GM19043 (cell line): ENCODE measurements around the gene ARSJ.

Experiments
- ATAC-seq: cut with Tn5 transposase; IDR thresholded peaks from one replicate; pipeline ENCODE4 v1.9.1; 2021; ENCODE audit warnings: low read depth; ENCODE audit not compliant: unreplicated experiment

The ARSJ gene

DNA sequence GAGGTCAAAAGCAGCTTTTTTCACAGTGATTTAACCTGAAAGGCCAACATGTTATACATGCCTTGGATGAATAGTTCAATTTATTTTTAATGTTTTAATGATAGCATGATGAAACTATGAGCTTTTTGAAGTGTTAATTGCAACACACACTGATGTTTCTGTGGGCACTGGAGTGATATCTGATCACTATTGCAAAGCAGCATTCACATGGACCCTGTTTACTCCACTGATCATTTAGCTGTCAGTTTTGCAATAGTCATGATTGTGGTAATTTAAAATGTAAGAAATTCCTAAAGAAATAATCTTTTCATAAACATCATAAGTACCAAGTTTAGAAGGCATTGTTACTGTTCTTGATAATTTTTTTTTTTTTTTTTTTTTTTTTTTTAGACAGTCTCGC, 74.1 kb downstream of the ARSJ start:
- no peak for ATAC-seq

DNA sequence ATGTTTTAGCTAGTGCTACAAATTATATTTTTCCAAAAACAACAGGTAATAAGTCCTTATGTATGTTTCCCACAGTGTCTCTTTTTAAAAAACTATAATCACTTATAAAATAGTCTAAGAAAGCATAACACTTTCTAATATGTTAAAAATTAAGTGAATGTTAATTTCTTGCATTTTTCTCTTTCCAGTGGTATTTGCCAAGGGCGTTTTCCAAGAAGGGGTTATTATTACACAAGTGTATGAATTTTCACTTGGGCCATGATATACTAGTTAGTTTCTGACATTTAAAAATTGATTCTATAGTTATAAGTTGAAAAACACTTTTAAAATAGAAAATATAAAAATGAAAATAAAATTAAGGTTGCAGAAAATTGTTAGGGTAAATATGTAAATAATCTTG, 74.6 kb downstream of the ARSJ start:
- no peak for ATAC-seq

DNA sequence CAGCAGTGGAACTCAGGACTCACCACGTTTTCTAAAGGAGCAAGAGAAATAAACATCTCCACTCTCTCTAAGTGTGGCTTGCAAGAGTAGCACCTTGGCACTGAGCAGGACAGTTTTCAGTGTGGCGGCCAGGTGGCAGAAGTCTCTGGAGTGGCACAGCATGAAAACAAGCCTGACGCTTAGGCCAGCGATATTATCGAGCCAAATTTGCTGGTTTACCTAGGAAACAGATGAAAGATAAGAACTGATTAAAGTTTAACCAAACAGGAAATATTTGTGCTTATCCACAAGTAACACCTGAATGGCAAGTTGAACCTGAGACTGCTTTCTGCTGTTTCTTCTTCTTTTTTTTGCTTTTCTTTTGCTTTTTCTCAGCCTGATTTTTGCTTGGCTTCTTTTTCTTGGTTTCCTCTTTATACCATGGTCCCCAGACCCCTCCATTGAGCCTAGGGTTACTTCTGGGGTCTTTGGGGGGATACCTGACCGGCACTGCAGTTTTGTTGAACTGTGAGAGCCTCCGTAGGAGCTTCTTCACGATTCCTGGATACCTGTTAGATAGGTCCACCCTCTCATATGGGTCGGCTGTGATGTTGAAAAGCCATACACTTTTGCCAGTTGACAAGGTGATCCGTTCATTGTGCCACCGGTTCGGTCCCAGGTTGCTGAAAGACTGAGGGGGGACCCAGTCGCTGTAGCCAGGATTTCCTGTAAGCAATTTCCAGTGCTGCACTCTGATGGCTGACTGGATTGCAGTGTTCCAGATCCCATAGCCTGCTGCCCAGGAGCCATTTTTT, 77.3 kb downstream of the ARSJ start:
- ATAC-seq = peak; percentile 50

DNA sequence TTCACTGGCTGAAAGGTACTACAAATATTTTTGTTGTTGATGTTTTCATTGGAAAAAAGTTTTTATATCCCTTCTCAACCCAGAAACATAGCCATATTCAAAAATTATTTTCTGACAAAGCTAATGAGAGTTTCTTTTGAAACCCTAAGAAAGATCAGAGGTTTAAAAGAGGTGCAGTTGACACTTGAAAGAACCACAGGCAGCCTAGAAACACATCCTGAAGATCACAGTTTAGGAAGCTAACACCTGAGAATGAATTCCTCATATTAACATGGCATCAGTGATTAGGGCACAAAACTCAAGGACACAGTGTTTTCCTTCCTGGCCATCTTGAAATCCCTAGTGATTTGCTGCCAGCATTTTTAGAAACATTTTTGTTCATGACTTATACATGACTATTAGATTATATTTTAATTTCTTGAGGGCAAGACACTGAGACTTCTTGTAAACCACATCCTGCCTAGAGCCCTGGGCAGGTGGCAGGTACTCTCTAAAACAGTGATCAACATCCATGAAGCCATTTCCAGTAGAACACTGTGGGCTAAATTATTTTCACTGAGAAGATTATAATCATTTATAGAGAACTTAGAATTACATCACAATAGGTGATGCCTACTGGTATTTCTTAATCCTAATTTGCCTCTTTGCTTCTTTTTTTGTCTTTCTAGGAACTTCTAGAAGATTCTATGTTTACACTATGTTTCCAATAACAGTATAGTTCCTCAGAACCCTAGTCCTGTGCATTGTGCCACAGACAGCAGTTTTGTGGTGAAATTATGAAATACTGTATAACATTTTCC, 80.0 kb downstream of the ARSJ start:
- ATAC-seq = peak; percentile 91

DNA sequence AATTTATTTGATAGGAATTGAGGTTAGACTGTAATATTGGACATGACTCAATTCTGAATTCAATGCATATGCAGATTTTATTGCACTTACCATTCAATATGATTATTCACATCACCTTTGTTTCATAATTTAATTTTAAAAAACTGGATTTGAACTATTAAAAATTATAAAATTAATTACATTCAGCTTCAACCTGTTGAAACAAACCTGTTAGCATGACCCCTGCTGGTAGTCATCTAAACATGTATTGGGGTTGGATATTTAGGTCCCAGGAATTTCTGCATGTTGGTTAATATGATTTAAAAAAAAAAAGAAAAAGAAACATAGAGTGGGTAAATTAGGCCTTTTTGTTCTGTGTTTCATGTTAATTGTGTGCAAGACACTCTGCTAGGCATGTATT, 85.9 kb downstream of the ARSJ start:
- ATAC-seq = no peak

DNA sequence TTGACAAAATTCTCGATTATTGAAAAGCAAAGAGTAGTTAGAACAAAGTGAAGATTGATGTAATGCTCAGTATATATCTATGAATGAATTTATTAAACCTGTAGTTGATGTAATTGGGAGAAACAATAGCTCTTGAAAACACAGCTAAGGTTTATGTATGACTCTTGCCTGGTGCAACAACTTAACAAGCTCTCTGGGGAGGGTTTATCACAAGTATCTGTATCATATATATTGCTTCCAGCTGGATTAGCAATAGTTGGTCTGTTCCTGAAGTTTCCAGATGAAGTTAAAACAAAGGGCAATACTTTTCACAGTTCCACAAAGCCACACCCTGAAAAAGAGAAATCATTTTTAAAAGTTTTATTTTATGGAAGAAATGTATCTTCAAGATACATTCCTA, 91.4 kb downstream of the ARSJ start:
- no peak for ATAC-seq

DNA sequence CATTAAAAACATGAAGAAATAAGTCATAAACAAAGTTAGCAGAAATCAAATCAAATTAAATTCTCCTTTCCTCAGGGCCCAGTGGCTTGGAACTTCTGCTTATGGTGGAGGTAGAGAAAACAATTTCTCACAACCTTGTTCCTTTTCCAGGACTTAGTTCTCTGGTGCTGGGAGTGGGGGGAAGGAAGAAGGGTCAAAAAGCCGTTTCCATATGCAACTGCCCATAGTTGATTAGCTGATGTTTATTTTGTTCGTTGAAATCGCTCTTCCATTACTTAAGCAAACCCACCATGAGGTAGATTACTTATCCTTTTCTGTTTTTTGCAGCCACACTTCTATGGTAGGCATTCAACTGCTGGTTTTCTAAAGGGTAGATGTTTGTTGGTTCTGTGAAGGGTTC, 94.2 kb downstream of the ARSJ start:
- no peak for ATAC-seq

DNA sequence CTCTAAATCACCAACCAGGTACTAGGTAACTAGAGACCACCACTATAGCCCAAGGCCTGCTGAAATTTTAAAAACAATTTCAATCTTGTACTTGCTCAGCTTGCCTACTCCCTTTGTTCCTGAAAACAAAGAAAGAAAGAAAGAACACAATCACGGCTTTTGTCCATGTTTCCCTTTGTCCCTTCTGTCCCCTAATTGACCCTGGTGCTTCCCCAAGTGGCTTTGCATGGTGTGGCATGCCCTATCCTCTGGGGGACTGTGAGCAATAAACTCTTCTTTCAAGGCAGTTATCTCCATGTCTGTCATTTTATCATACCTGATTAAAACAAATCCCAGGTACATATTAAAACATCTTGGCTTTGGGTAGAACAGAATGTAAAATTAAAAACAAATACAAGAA, 94.8 kb downstream of the ARSJ start:
- no peak for ATAC-seq

DNA sequence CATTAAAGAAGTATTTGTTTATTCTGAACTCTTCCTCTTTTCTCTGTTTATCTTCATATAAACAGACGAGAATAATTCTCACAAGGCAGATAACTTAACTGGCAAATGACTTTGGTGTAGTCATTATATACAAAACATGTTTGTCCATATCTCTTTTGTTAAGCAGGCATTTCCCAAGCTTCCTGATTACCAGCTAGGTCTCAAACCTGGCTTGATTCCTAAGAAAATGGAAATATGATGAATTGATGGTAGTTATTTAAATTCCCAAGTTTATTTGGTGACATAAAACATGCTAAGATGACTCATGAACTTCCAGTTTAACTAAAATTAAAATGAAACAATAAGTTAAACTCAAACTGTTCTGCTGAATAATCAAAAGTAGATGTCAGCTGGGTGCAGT, 96.8 kb downstream of the ARSJ start:
- ATAC-seq = no peak

DNA sequence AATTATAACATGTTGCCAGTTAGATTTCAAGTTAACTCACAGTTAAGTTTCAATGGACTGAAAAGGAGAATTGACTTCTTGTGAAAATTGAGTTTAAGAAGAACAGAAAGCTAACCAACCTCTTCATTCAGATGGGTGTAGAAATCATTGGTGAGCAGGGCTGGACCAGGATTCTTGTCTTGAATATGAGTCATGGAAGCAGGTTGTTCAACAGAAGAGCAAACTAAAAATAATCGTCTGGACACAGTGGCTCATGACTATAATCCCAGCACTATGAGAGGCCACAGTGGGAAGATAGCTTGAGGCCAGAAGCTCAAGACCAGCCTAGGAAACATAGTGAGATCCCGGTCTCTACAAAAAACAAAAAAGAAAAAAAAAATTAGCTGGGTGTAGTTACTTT, 98.2 kb downstream of the ARSJ start:
- no peak for ATAC-seq

DNA sequence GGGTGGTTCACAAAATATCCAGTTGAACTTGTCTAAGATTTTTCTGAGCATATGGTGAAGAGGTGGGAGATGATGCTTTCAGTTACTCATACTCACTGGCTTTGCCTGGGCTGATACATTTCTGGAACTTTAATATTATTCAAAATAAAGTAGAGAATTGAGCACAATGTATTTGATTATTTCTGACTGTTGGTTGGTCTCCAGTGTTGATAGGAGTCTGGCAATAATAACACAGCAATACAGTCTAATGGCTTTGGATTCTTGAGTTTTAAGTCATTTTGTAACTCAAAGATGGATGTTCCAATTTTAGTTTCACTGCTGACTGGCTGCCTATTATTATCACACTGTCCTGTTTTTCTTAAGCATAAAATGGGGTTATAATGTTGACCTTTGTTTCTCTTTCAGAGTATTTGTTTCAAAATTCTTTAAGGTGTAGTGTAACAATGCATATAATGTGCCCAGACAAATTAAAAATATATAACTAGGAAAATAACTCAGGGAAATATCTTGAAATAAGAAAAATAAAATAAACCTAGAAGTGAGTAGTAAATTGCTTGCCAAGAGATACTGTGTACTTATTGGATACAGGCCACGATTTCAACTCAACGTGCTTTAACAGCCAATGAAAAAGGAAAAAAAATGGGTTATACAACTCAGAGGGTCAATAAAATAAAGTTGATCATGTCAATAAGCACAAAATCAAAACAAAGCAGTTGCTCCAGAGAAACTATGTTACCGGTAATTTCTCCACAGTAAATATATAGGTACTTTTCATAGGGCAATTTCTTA, 99.0 kb downstream of the ARSJ start:
- ATAC-seq = no peak

DNA sequence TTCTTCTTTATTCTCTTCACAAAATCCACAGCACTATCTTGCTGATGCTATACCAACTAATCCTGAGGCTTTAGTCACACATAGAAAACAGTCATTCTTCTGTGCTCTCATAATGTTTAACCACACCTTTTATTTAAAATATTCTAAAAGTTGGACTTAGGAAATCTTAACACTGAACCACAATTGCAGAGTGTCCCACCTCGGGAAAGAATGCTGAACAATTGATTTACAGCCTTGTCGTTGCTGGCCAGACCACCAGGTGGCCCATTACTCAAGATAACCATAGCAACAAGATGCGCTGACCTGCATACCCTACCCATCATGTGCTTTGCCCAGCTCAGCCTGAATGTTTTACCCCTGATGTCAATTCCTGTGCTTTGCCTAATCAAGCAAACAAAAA, 100.8 kb downstream of the ARSJ start:
- no peak for ATAC-seq

DNA sequence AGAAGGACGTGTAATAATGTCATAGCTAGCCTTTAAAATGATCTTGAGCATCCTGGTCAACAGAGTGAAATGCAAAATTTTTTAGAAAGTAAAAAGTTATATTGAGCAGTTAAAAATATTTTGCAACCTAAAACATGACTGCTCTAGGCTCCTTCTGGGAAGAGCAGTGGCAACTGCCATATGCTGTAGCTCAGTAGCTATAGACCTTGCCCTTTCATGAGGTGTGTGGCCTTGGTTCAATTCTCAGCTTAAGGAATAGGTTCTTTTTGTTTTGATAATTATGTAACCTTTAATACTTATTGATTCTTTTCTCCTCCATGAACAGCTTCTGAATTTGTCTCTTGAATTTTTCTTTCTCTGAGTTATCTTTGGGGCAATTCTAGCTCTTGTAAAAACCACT, 105.0 kb downstream of the ARSJ start:
- ATAC-seq = no peak

DNA sequence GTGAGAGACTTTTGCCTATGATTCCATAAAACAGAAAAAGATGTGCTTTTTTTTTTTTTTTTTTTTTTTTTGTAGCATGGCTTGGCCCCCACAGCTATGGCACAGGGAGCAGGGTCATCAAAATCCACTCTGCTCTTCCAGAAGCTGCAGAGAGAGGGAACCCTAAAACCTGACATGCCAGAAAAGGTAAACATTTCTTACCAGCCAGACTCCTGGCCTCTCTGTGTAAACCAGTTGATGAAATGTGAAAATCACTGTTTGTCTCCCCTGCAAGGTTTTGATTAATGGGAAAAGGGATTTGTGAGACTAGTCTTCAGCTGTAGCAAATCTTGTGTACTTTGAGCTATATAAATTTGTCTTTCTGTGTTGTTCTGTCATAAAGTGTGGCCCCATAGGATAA, 105.9 kb downstream of the ARSJ start:
- no peak for ATAC-seq

DNA sequence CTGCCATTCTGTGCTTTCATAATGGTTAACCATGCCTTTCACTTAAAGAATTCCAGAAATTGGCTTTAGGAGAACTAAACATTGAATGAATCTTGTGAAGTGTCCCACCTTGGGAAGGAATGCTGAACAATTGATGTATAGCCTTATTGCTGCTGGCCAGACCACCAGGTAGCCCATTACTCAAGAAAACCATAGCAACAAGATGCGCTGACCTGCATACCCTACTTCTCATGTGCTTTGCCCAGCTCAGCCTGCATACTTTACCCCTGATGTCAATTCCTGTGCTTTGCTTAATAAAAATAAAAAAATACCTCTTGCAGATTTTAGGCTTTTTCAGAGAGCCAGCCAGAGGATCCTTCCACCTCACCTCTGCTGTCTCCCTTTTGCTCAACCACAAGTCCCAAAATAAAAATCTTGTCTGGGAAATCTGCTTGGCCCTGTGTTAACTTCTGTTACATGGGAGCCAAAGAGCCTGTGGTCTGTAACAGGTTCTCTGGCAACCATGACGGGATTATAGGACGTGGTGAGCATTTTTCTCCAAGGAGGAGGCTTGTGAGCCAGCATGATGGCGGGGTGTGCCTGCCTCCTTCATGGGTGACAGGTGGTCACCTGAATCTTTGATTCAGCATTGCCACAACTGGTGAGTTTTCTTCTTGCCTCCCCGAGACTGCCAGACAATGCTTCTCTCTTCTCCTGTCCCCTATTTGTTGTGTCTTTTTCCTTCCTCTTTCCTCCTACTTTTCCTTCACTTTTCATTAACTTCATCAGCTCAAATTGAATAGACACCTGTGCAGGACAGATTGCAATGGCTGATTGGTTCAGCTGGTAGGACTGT, 106.8 kb downstream of the ARSJ start:
- ATAC-seq = no peak

DNA sequence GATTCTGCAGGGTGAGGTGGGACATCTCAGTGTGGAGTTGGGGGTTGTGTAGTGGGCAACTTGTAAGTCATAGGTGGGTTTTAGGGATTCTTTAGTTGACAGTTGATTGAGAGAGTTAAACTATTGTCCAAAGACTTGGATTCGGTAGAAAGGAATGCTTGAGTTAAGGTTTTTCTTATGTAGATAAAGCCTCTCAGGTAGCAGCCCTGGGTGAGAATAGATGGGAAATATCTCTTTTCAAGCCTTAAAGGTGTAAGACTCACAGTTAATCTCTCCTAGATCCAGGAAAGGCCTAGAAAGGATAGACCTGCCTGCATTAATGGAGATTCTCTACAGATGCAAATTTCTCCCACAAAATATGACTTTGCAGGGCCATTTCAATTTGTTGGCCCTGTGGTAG, 108.4 kb downstream of the ARSJ start:
- ATAC-seq = no peak

DNA sequence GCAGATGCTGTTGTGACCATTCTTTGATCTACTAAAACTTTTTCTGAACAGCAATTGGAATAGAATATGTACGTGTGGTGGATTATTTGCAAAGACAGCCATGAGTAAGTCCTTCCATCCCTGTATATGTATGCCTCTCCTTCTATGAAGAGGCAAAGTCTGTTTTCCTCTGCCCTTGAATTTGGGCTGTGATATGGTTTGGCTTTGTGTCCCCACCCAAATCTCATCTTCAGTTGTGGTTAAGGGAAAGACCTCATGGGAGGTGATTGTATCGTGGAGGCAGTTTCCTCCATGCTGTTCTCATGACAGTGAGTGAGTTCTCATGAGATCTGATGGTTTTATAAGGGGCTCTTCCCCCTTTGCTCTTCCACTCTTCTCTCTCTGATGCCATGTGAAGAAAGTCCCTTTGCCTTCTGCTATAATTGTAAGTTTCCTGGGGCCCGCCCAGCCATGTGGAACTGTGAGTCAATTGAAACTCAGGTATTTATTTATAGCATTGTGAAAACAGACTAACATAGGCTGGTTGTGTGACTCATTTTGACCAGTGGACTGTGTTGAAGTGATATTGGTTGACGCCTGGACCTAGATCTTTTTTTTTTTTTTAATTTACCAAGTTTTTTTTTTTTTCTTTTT, 109.6 kb downstream of the ARSJ start:
- ATAC-seq = peak; percentile 93

DNA sequence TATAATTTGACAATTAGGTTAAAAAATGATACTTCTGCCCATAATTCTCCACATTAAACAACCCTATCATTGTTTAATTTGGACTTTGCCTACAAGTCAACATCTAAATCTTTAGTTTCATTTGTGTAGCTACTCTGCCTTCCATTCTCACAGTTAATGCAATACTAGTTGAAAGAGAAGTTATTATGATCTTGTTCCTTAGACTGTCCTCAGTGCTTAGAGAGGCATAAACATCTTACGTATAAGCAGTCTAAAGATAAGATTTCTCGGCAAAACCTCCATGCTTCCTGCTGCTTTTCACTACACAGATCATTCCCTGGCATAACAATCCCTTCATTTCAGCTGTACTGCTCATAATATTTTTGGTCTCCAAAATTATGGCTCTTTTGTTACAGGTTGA, 112.8 kb downstream of the ARSJ start:
- ATAC-seq = no peak

DNA sequence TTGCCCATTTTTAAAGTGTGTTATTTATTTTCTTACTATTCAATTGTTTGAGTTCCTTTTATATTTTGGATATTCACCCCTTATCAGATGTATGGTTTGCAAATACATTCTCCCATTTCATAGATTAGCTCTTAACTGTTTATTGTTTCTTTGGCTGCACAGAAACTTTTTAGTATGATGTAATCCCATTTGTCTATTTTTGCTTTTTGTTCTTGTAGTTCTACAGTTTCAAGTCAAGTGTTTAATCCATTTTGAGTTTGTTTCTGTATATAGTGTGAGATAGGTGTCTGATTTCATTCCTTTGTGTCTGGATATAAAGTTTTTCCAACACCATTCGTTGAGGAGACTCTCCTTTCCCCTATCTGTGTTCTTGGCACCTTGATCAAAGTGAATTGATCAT, 120.5 kb downstream of the ARSJ start:
- no peak for ATAC-seq

DNA sequence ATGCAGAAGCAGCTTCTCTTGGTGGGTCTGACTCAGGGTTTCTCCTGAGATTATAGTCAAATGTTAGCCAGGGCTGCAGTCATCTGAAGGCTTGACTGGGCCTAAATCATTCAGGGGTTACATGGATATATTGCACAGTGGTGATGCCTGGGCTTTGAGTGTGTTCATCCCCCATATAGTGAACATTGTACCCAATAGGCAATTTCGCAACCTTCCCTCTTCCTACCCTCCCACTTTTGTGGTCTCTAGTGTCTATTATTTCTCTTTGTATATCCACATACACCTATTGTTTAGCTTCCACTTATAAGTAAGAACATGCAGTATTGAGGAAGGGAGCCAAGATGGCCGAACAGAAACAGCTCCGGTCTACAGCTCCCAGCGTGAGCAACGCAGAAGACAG, 127.6 kb downstream of the ARSJ start:
- ATAC-seq = no peak
